GM21786 (cell line): ENCODE measurements around the gene LINC00632.
A peak's percentile ranks its signal among the peaks of the same experiment; 100 is the strongest.

Experiments used
- ATAC-seq: cut with Tn5 transposase; IDR thresholded peaks from one replicate; pipeline ENCODE4 v1.9.1; 2021; ENCODE audit not compliant: unreplicated experiment

Gene LINC00632

GRCh38 chrX:140764401-140764919, 54.9 kb downstream of the LINC00632 start:
- ATAC-seq, result no peak

- ATAC-seq, result no peak
Measured at GRCh38 chrX:140765043-140765784, 55.7 kb downstream of the LINC00632 start.

GRCh38 chrX:140766024-140766611, 56.6 kb downstream of the LINC00632 start:
- peak; percentile 54 for ATAC-seq

- ATAC-seq, result no peak
Measured at GRCh38 chrX:140767646-140768045, 58.1 kb downstream of the LINC00632 start.

GRCh38 chrX:140775211-140775610, 65.7 kb downstream of the LINC00632 start:
- no peak for ATAC-seq

- no peak for ATAC-seq
Measured at GRCh38 chrX:140776320-140776719, 66.8 kb downstream of the LINC00632 start.

- ATAC-seq, result no peak
Measured at GRCh38 chrX:140794642-140795041, 85.1 kb downstream of the LINC00632 start.

- no peak for ATAC-seq
Measured at GRCh38 chrX:140799216-140799615, 89.7 kb downstream of the LINC00632 start.

GRCh38 chrX:140804292-140804691, 94.7 kb downstream of the LINC00632 start:
- ATAC-seq, result no peak

GRCh38 chrX:140815868-140816267, 106.3 kb downstream of the LINC00632 start:
- ATAC-seq, result no peak

- ATAC-seq, result no peak
Measured at GRCh38 chrX:140817943-140818342, 108.4 kb downstream of the LINC00632 start.

- no peak for ATAC-seq
Measured at GRCh38 chrX:140821280-140821679, 111.7 kb downstream of the LINC00632 start.

GRCh38 chrX:140822184-140822583, 112.6 kb downstream of the LINC00632 start:
- no peak for ATAC-seq

GRCh38 chrX:140822861-140823260, 113.3 kb downstream of the LINC00632 start:
- ATAC-seq, result no peak

- no peak for ATAC-seq
Measured at GRCh38 chrX:140836874-140837273, 127.3 kb downstream of the LINC00632 start.
